IMR-90 (cell line): Measurements from ENCODE around the gene RPS24. TPM values are rescaled to one million over a fixed set of nuclear protein-coding genes. Genes with fewer than 3 reads are reported as not detected.

Experiments
- ATAC-seq: fragments of 200-7000 bp; cut with Tn5 transposase; 2 replicates; pipeline ENCODE4 v1.9.1; 2020; ENCODE audit warnings: low read depth, mild to moderate bottlenecking, moderate library complexity
- BruUV-seq: library from RNA; stranded (reverse); fragments of 400-500 nt; replicated peaks from 2 replicates; lab custom pipeline; 2021; lab: Mats Ljungman, UMichigan
- CTCF ChIA-PET: fragments of 300-600 bp; formaldehyde crosslinking; extraction: SDS; loops from one replicate; lab custom pipeline; 2021; ENCODE audit warnings: antibody characterized with exemption; lab: Yijun Ruan, JAX
- POLR2A ChIA-PET: fragments of 300-600 bp; sonication (Branson Sonifier 250); formaldehyde crosslinking; loops from one replicate; lab custom pipeline; 2022; ENCODE audit warnings: antibody characterized with exemption; ENCODE audit not compliant: unreplicated experiment; lab: Charles Lee
- DNase-seq: peaks from one replicate; pipeline ENCODE4 v3.0.0; 2013
- H2AFZ ChIP-seq: replicated peaks from 2 replicates; pipeline ENCODE3; 2013; ENCODE audit warnings: low read length, mild to moderate bottlenecking; ENCODE audit not compliant: poor library complexity
- H2AK5ac ChIP-seq: 2 replicates; pipeline ENCODE4 v1.6.1; 2013; ENCODE audit warnings: low read depth, low read length, inconsistent platforms
- H2AK9ac ChIP-seq: replicated peaks from 2 replicates; pipeline ENCODE3; 2013; ENCODE audit warnings: mild to moderate bottlenecking, low read depth, low read length, moderate library complexity; ENCODE audit not compliant: poor library complexity
- H2BK120ac ChIP-seq: 2 replicates; pipeline ENCODE4 v1.6.1; 2013; ENCODE audit warnings: low read depth, low read length, inconsistent platforms
- H2BK15ac ChIP-seq: 3 replicates; pipeline ENCODE4 v1.6.1; 2013; ENCODE audit warnings: low read depth, low read length, inconsistent platforms
- H2BK20ac ChIP-seq: 2 replicates; pipeline ENCODE4 v1.6.1; 2013; ENCODE audit warnings: low read depth, mild to moderate bottlenecking, inconsistent platforms, low read length, moderate library complexity
- H2BK5ac ChIP-seq: 2 replicates; pipeline ENCODE4 v1.6.1; 2013; ENCODE audit warnings: mild to moderate bottlenecking, low read depth, low read length, inconsistent platforms; ENCODE audit not compliant: poor library complexity, severe bottlenecking
- H3K14ac ChIP-seq: replicated peaks from 2 replicates; pipeline ENCODE4 v1.6.1; 2013; ENCODE audit warnings: low read depth, low read length, inconsistent platforms
- H3K18ac ChIP-seq: 2 replicates; pipeline ENCODE4 v1.6.1; 2013; ENCODE audit warnings: low read depth, low read length, control low read depth
- H3K23ac ChIP-seq: 2 replicates; pipeline ENCODE4 v1.6.1; 2013; ENCODE audit warnings: low read depth, low read length, inconsistent platforms
- H3K27ac ChIP-seq: 2 replicates; pipeline ENCODE4 v1.5.1; 2013; ENCODE audit warnings: mild to moderate bottlenecking, control low read depth, low read length; ENCODE audit not compliant: insufficient read depth
- H3K27me3 ChIP-seq: 2 replicates; pipeline ENCODE4 v1.6.1; 2013; ENCODE audit warnings: low read length; ENCODE audit not compliant: control insufficient read depth, insufficient read depth
- H3K36me3 ChIP-seq: 2 replicates; pipeline ENCODE4 v1.6.1; 2013; ENCODE audit warnings: low read length, mixed read lengths; ENCODE audit not compliant: control insufficient read depth, insufficient read depth
- H3K4ac ChIP-seq: 2 replicates; pipeline ENCODE4 v1.6.1; 2013; ENCODE audit warnings: low read depth, low read length, inconsistent platforms
- H3K4me1 ChIP-seq: 2 replicates; pipeline ENCODE4 v1.6.1; 2013; ENCODE audit warnings: low read length, mixed read lengths; ENCODE audit not compliant: control insufficient read depth, insufficient read depth
- H3K4me2 ChIP-seq: 2 replicates; pipeline ENCODE4 v1.6.1; 2013; ENCODE audit warnings: low read depth, mild to moderate bottlenecking, control low read depth, low read length, moderate library complexity
- H3K4me3 ChIP-seq: 2 replicates; pipeline ENCODE4 v1.5.1; 2013; ENCODE audit warnings: low read depth, mild to moderate bottlenecking, control low read depth, low read length, moderate library complexity; ENCODE audit not compliant: insufficient read depth
- H3K56ac ChIP-seq: 2 replicates; pipeline ENCODE4 v1.6.1; 2013; ENCODE audit warnings: low read length, inconsistent platforms; ENCODE audit not compliant: insufficient read depth; ENCODE audit errors: extremely low read depth
- H3K79me1 ChIP-seq, 2 experiments: 2 replicates each; pipeline ENCODE4 v1.6.1; 2013; ENCODE audit warnings: low read length in 2 of 2, inconsistent platforms in 1 of 2, low read depth in 1 of 2
- H3K9ac ChIP-seq: 2 replicates; pipeline ENCODE4 v1.6.1; 2013; ENCODE audit warnings: low read depth, low read length, control low read depth
- H3K9me1 ChIP-seq: 2 replicates; pipeline ENCODE4 v1.6.1; 2013; ENCODE audit warnings: low read length, inconsistent platforms; ENCODE audit not compliant: insufficient read depth
- H3K9me3 ChIP-seq: 2 replicates; pipeline ENCODE4 v1.6.1; 2013; ENCODE audit warnings: low read length; ENCODE audit not compliant: control insufficient read depth, insufficient read depth
- H4K20me1 ChIP-seq: 2 replicates; pipeline ENCODE4 v1.6.1; 2013; ENCODE audit warnings: low read length, inconsistent platforms; ENCODE audit not compliant: insufficient read depth
- H4K5ac ChIP-seq: 2 replicates; pipeline ENCODE4 v1.6.1; 2013; ENCODE audit warnings: mild to moderate bottlenecking, low read depth, low read length, control low read depth
- H4K8ac ChIP-seq, 2 experiments: 2 replicates each; pipeline ENCODE4 v1.6.1; 2013; ENCODE audit warnings: low read depth in 2 of 2, low read length in 2 of 2, control low read depth in 1 of 2, inconsistent platforms in 1 of 2
- H4K91ac ChIP-seq: 2 replicates; pipeline ENCODE4 v1.6.1; 2013; ENCODE audit warnings: low read depth, low read length, inconsistent platforms; ENCODE audit not compliant: insufficient read depth
- CEBPB ChIP-seq: IDR thresholded peaks from 2 replicates; pipeline ENCODE4 v1.6.1; 2012; ENCODE audit warnings: low read depth, low read length, improper control_type of control experiment
- CHD1 ChIP-seq: IDR thresholded peaks from 2 replicates; pipeline ENCODE4 v1.6.1; 2012; ENCODE audit warnings: low read depth, low read length, improper control_type of control experiment
- CTCF ChIP-seq: conservative IDR thresholded peaks from 2 replicates; pipeline ENCODE4 v1.5.1; 2012; ENCODE audit warnings: mild to moderate bottlenecking, low read depth, low read length, improper control_type of control experiment
- ELK1 ChIP-seq: fragments of 150-350 bp; IDR thresholded peaks from 2 replicates; pipeline ENCODE4 v1.6.1; 2016; ENCODE audit warnings: low read depth, mild to moderate bottlenecking, low read length, moderate library complexity, borderline replicate concordance
- FOS ChIP-seq: fragments of 150-350 bp; IDR thresholded peaks from 2 replicates; pipeline ENCODE4 v1.6.1; 2016; ENCODE audit warnings: low read depth, low read length
- MAFK ChIP-seq: IDR thresholded peaks from 2 replicates; pipeline ENCODE4 v1.6.1; 2012; ENCODE audit warnings: low read depth, low read length, improper control_type of control experiment
- MAZ ChIP-seq: IDR thresholded peaks from 2 replicates; pipeline ENCODE4 v1.6.1; 2012; ENCODE audit warnings: low read depth, mild to moderate bottlenecking, low read length, improper control_type of control experiment, moderate library complexity, borderline replicate concordance
- MXI1 ChIP-seq: IDR thresholded peaks from 2 replicates; pipeline ENCODE4 v1.6.1; 2012; ENCODE audit warnings: low read depth, mild to moderate bottlenecking, low read length, moderate library complexity, borderline replicate concordance
- NFE2L2 ChIP-seq: fragments of 150-350 bp; IDR thresholded peaks from 2 replicates; pipeline ENCODE4 v1.6.1; 2016; ENCODE audit warnings: low read depth, mild to moderate bottlenecking, low read length
- POLR2A ChIP-seq: IDR thresholded peaks from 2 replicates; pipeline ENCODE4 v1.6.1; 2012; ENCODE audit warnings: mild to moderate bottlenecking, low read depth, low read length
- RAD21 ChIP-seq: IDR thresholded peaks from 2 replicates; pipeline ENCODE4 v1.6.1; 2012; ENCODE audit warnings: low read length, improper control_type of control experiment
- RCOR1 ChIP-seq: IDR thresholded peaks from 2 replicates; pipeline ENCODE4 v1.6.1; 2012; ENCODE audit warnings: mild to moderate bottlenecking, low read length, improper control_type of control experiment; ENCODE audit not compliant: insufficient replicate concordance
- RFX5 ChIP-seq: IDR thresholded peaks from 2 replicates; pipeline ENCODE4 v1.8.0; 2012; ENCODE audit warnings: low read depth, mild to moderate bottlenecking, low read length, moderate library complexity
- SMC3 ChIP-seq: fragments of 150-350 bp; IDR thresholded peaks from 2 replicates; pipeline ENCODE4 v1.6.1; 2016; ENCODE audit warnings: low read depth, mild to moderate bottlenecking, antibody characterized with exemption, low read length, moderate library complexity
- USF2 ChIP-seq: fragments of 150-350 bp; IDR thresholded peaks from 2 replicates; pipeline ENCODE4 v1.6.1; 2017; ENCODE audit warnings: mild to moderate bottlenecking, antibody characterized with exemption, low read length, low read depth
- WGBS, 2 experiments: methylation state at CpG; one replicate each; pipeline versions ENCODE4 v1.1.5 to v1.1.7; 2013; ENCODE audit warnings: missing lambda C conversion rate in 2 of 2; ENCODE audit not compliant: insufficient read length in 1 of 2; ENCODE audit errors: extremely low coverage in 2 of 2; 5-methylcytosine and 5-hydroxymethylcytosine counted together
- dilution Hi-C: fragments of 300-500 bp; cut with HindIII; formaldehyde crosslinking; loops from one replicate; pipeline ENCODE4 v1.14.3; 2018; ENCODE audit warnings: low sequenced_read_pairs; ENCODE audit not compliant: unreplicated experiment
- in situ Hi-C: fragments of 300-500 bp; cut with MboI; formaldehyde crosslinking; loops from 3 replicates; pipeline ENCODE4 v1.14.3; 2019; ENCODE audit warnings: low sequenced_read_pairs, inconsistent platforms, mixed read lengths
- intact Hi-C: fragments of 100-400 bp; cut with micrococcal nuclease; formaldehyde crosslinking; loops from 2 replicates; pipeline ENCODE4 v1.10.0; 2022
- polyA plus RNA-seq, 3 experiments: library from polyadenylated mRNA; depleted of rRNA; stranded (reverse); fragments of >200 nt; gene quantifications; 2 replicates each; pipeline ENCODE4 v1.2.3, GENCODE V29; 2012; ENCODE audit warnings: low replicate concordance in 1 of 3
- total RNA-seq: library from RNA; depleted of rRNA; stranded (reverse); fragments of >200 nt; gene quantifications from 2 replicates; pipeline ENCODE4 v1.2.3, GENCODE V29; 2012

Gene RPS24
- total and polyA plus RNA-seq, 2 of the 4 experiments (the other 2 are of a cell fraction) = 1,664 to 4,721 TPM

GRCh38 chr10:78082636-78083035 is 49.0 kb downstream of the RPS24 start:
- no peak overlapping the region for H4K91ac ChIP-seq
- H2AFZ ChIP-seq = no peak overlapping the region
- H4K20me1 ChIP-seq = no peaks in the 10 kb centered on the region
- no peaks in the 10 kb centered on the region for H3K79me1 ChIP-seq
- H3K4me2 ChIP-seq = no peak overlapping the region
- no peak overlapping the region for H3K18ac ChIP-seq
- H2BK5ac ChIP-seq = no peak overlapping the region
- H2BK120ac ChIP-seq = no peak overlapping the region
- H3K4me3 ChIP-seq = no peak overlapping the region
- no peak for ATAC-seq
- POLR2A ChIA-PET = no interaction called here
- no peak overlapping the region for H3K14ac ChIP-seq
- no peak overlapping the region for H2BK20ac ChIP-seq
- H4K8ac ChIP-seq = no peak overlapping the region
- no TSS peak for BruUV-seq
- H4K5ac ChIP-seq = no peak overlapping the region
- dilution Hi-C loops = no loop called here
- intact Hi-C loops = no loop called here
- H2AK9ac ChIP-seq = no peak overlapping the region
- H2BK15ac ChIP-seq = no peak overlapping the region
- H3K9me3 ChIP-seq = no peaks in the 10 kb centered on the region
- H3K56ac ChIP-seq = no peak overlapping the region
- no peak overlapping the region for H3K9ac ChIP-seq
- no peaks in the 10 kb centered on the region for H3K4me1 ChIP-seq
- CTCF ChIA-PET = no interaction called here
- no peak overlapping the region for H3K27ac ChIP-seq
- H3K4ac ChIP-seq = no peak overlapping the region
- H2AK5ac ChIP-seq = no peak overlapping the region
- no peak overlapping the region for H3K23ac ChIP-seq
- no peak for TF ChIP-seq SMC3
- TF ChIP-seq CEBPB = no peak
- no peak for TF ChIP-seq RAD21
- TF ChIP-seq MAFK = no peak
- no peak for TF ChIP-seq NFE2L2
- no peak for TF ChIP-seq FOS
- no peak for TF ChIP-seq USF2
- no peak for TF ChIP-seq MXI1
- TF ChIP-seq RFX5 = no peak
- TF ChIP-seq ELK1 = no peak
- no peak for TF ChIP-seq CHD1
- no peak for TF ChIP-seq POLR2A
- no peak for TF ChIP-seq RCOR1
- no peak for TF ChIP-seq CTCF
- no peak for TF ChIP-seq MAZ
- no peaks in the 10 kb centered on the region for H3K9me1 ChIP-seq
- no peak for DNase-seq
- peaks cover 53% of the 10 kb centered on the region for H3K27me3 ChIP-seq
- in situ Hi-C loops = no loop called here
- H3K36me3 ChIP-seq = no peaks in the 10 kb centered on the region
- WGBS, 2 experiments = 60% methylated on average over 1 of the region's 4 CpGs; no CpG with 5 or more reads in 1 of the 2 experiments
